ENCODE results near the gene MAP3K2. TPM values are rescaled to one million over a fixed set of nuclear protein-coding genes. Genes with fewer than 3 reads are reported as not detected.

Gene MAP3K2
- total RNA-seq, 2 donors from 2014 or later, result 61.6 to 63.8 TPM

- Histone ChIP-seq H3K4me1 (replicated peaks) (no peaks in the 10 kb centered on the region), H3K9me3 (no peaks in the 10 kb centered on the region), H3K27ac (no peak overlapping the region), H3K27me3 (replicated peaks; ENCODE audit: insufficient read depth) (no peaks in the 10 kb centered on the region), H3K36me3 (peaks cover 3 to 14% of the 10 kb centered on the region in 2 donors), H3K4me3 (no peak overlapping the region)
- no peak for DNase-seq (ENCODE audit: low spot score)
- intact Hi-C loops (cut with DNase I), result no loop called here
- no peak for TF ChIP-seq POLR2AphosphoS5 (IDR thresholded peaks at IDR 0.05)
- no peak for TF ChIP-seq POLR2A (IDR thresholded peaks at IDR 0.05)
- TF ChIP-seq, protein P1, sequence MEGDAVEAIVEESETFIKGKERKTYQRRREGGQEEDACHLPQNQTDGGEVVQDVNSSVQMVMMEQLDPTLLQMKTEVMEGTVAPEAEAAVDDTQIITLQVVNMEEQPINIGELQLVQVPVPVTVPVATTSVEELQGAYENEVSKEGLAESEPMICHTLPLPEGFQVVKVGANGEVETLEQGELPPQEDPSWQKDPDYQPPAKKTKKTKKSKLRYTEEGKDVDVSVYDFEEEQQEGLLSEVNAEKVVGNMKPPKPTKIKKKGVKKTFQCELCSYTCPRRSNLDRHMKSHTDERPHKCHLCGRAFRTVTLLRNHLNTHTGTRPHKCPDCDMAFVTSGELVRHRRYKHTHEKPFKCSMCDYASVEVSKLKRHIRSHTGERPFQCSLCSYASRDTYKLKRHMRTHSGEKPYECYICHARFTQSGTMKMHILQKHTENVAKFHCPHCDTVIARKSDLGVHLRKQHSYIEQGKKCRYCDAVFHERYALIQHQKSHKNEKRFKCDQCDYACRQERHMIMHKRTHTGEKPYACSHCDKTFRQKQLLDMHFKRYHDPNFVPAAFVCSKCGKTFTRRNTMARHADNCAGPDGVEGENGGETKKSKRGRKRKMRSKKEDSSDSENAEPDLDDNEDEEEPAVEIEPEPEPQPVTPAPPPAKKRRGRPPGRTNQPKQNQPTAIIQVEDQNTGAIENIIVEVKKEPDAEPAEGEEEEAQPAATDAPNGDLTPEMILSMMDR (IDR thresholded peaks at IDR 0.05), result no peak
- 88% methylated on average over 8 of the region's 8 CpGs for WGBS
Measured at GRCh38 chr2:127261804-127262406, 125.9 kb downstream of the MAP3K2 start.

GRCh38 chr2:127259355-127259754, 128.4 kb downstream of the MAP3K2 start:
- H3K9me3 ChIP-seq, result no peaks in the 10 kb centered on the region
- TF ChIP-seq POLR2A (IDR thresholded peaks at IDR 0.05) (no peak), POLR2AphosphoS5 (IDR thresholded peaks at IDR 0.05) (no peak)
- TF ChIP-seq, protein P1 (IDR thresholded peaks at IDR 0.05), result no peak
- 90% methylated on average over 5 of the region's 5 CpGs for WGBS
- no peak overlapping the region for H3K4me3 ChIP-seq
- intact Hi-C loops (cut with DNase I), result no loop called here
- no peaks in the 10 kb centered on the region for H3K27me3 ChIP-seq (replicated peaks; ENCODE audit: insufficient read depth)
- no peak for DNase-seq (ENCODE audit: low spot score)
- H3K36me3 ChIP-seq, result peaks cover 3 to 14% of the 10 kb centered on the region in 2 donors
- no peak overlapping the region for H3K27ac ChIP-seq
- H3K4me1 ChIP-seq (replicated peaks), result no peaks in the 10 kb centered on the region

GRCh38 chr2:127256866-127257265, 130.9 kb downstream of the MAP3K2 start:
- 69% methylated on average over 8 of the region's 8 CpGs for WGBS
- H3K36me3 ChIP-seq, result peaks cover 3 to 14% of the 10 kb centered on the region in 2 donors
- no peak overlapping the region for H3K27ac ChIP-seq
- H3K9me3 ChIP-seq, result no peaks in the 10 kb centered on the region
- no peak overlapping the region for H3K4me3 ChIP-seq
- no peak for DNase-seq (ENCODE audit: low spot score)
- no peaks in the 10 kb centered on the region for H3K27me3 ChIP-seq (replicated peaks; ENCODE audit: insufficient read depth)
- intact Hi-C loops (cut with DNase I), result no loop called here
- TF ChIP-seq POLR2A (IDR thresholded peaks at IDR 0.05), result no peak
- TF ChIP-seq, protein P1 (IDR thresholded peaks at IDR 0.05), result no peak
- TF ChIP-seq POLR2AphosphoS5 (IDR thresholded peaks at IDR 0.05), result no peak
- no peaks in the 10 kb centered on the region for H3K4me1 ChIP-seq (replicated peaks)

DNA sequence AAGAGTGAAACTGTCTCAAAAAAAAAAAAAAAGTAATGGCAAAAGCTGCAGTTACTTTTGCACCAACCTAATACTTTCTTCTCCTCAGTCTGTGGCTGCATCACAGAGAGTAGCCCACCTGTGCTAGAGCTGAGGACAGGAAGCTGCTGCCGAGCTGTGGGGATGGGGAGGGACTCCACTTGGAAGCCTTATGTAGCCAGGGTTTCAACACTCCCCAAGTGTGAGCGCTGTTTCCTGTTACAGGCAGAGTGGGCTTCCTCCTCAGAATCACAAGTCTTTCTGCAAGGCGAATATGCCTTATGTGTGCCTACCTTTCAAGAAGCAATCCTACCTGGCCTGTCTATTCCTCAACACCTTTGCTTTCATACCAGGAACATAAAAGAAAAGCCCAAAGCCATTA, 131.4 kb downstream of the MAP3K2 start:
- intact Hi-C loops (cut with DNase I), result no loop called here
- Histone ChIP-seq H3K27ac (no peak overlapping the region), H3K4me3 (no peak overlapping the region), H3K9me3 (no peaks in the 10 kb centered on the region), H3K36me3 (peaks cover 3 to 14% of the 10 kb centered on the region in 2 donors), H3K27me3 (replicated peaks; ENCODE audit: insufficient read depth) (no peaks in the 10 kb centered on the region), H3K4me1 (replicated peaks) (no peaks in the 10 kb centered on the region)
- DNase-seq (ENCODE audit: low spot score), result no peak
- TF ChIP-seq POLR2AphosphoS5 (IDR thresholded peaks at IDR 0.05) (no peak), POLR2A (IDR thresholded peaks at IDR 0.05) (no peak)
- TF ChIP-seq, protein P1 (IDR thresholded peaks at IDR 0.05), result no peak
- WGBS, result 98% methylated on average over 3 of the region's 3 CpGs

- peaks cover 3 to 12% of the 10 kb centered on the region in 2 donors for H3K36me3 ChIP-seq
- H3K4me3 ChIP-seq, result no peak overlapping the region
- TF ChIP-seq, protein P1 (IDR thresholded peaks at IDR 0.05), result no peak
- no peak for TF ChIP-seq POLR2A (IDR thresholded peaks at IDR 0.05)
- TF ChIP-seq POLR2AphosphoS5 (IDR thresholded peaks at IDR 0.05), result no peak
- H3K4me1 ChIP-seq (replicated peaks), result no peaks in the 10 kb centered on the region
- DNase-seq (ENCODE audit: low spot score), result no peak
- WGBS, result 87% methylated on average over 6 of the region's 6 CpGs
- no peak overlapping the region for H3K27ac ChIP-seq
- intact Hi-C loops (cut with DNase I), result no loop called here
- no peaks in the 10 kb centered on the region for H3K27me3 ChIP-seq (replicated peaks; ENCODE audit: insufficient read depth)
- no peaks in the 10 kb centered on the region for H3K9me3 ChIP-seq
Measured at GRCh38 chr2:127255721-127256120, 132.1 kb downstream of the MAP3K2 start.

All from prostate gland (tissue), 2 donors.